DOHH2 (cell line): ENCODE data around the gene FANCC.

Experiments used
- H3F3A ChIP-seq: fragments of 200-600 bp; sonication (generic), shearing (Covaris generic); 2 replicates; pipeline ENCODE4 v1.6.0; 2016; ENCODE audit warnings: antibody characterized with exemption, mild to moderate bottlenecking; ENCODE audit not compliant: control insufficient read depth, insufficient read depth
- H3K27ac ChIP-seq: fragments of 200-600 bp; sonication (generic); 2 replicates; pipeline ENCODE4 v1.5.1; 2014; ENCODE audit warnings: low read depth, mild to moderate bottlenecking, low read length, moderate library complexity
- H3K27me3 ChIP-seq: fragments of 200-600 bp; sonication (generic); 2 replicates; pipeline ENCODE4 v1.6.1; 2014; ENCODE audit warnings: mild to moderate bottlenecking, low read length, mixed read lengths; ENCODE audit not compliant: control insufficient read depth
- H3K36me3 ChIP-seq: fragments of 200-600 bp; sonication (generic); 2 replicates; pipeline ENCODE4 v1.6.1; 2014; ENCODE audit warnings: mild to moderate bottlenecking, low read length, moderate library complexity, mixed read lengths; ENCODE audit not compliant: control insufficient read depth
- H3K4me1 ChIP-seq: fragments of 200-600 bp; sonication (generic); 2 replicates; pipeline ENCODE4 v1.6.1; 2014; ENCODE audit warnings: mild to moderate bottlenecking, low read length, mixed read lengths; ENCODE audit not compliant: control insufficient read depth
- H3K4me2 ChIP-seq: fragments of 200-600 bp; sonication (generic); 2 replicates; pipeline ENCODE4 v1.6.0; 2014; ENCODE audit warnings: mild to moderate bottlenecking, low read length, moderate library complexity
- H3K4me3 ChIP-seq: fragments of 200-600 bp; sonication (generic); 2 replicates; pipeline ENCODE4 v1.5.1; 2014; ENCODE audit warnings: mild to moderate bottlenecking, low read length, mixed read lengths
- H3K79me2 ChIP-seq: fragments of 200-600 bp; sonication (generic); 2 replicates; pipeline ENCODE4 v1.6.1; 2014; ENCODE audit warnings: mild to moderate bottlenecking, low read length, mixed read lengths; ENCODE audit not compliant: control insufficient read depth
- H3K9me2 ChIP-seq: fragments of 200-600 bp; sonication (generic); replicated peaks from 2 replicates; pipeline ENCODE4 v1.6.1; 2014; ENCODE audit warnings: mild to moderate bottlenecking, low read length, mixed read lengths; ENCODE audit not compliant: control insufficient read depth
- H3K9me3 ChIP-seq: fragments of 200-600 bp; sonication (generic); 2 replicates; pipeline ENCODE4 v1.6.1; 2014; ENCODE audit warnings: antibody characterized with exemption, low read length, mixed read lengths; ENCODE audit not compliant: control insufficient read depth, insufficient read depth
- H4K20me1 ChIP-seq: fragments of 200-600 bp; sonication (generic); 2 replicates; pipeline ENCODE4 v1.6.0; 2014; ENCODE audit warnings: low read depth, mild to moderate bottlenecking, antibody characterized with exemption, low read length, moderate library complexity; ENCODE audit not compliant: control insufficient read depth, insufficient read depth
- EZH2phosphoT487 ChIP-seq: fragments of 200-600 bp; sonication (generic); IDR thresholded peaks from 2 replicates; pipeline ENCODE4 v1.6.1; 2017; ENCODE audit warnings: borderline replicate concordance, mild to moderate bottlenecking, antibody characterized with exemption, low read length, moderate library complexity, mixed read lengths
- TF ChIP-seq, protein P1 (sequence below): fragments of 200-600 bp; sonication (generic); IDR thresholded peaks from one replicate; pipeline ENCODE4 v1.5.1; 2014; ENCODE audit warnings: antibody characterized with exemption, mild to moderate bottlenecking, low read depth, low read length; ENCODE audit not compliant: poor library complexity, severe bottlenecking

FANCC gene, protein sequence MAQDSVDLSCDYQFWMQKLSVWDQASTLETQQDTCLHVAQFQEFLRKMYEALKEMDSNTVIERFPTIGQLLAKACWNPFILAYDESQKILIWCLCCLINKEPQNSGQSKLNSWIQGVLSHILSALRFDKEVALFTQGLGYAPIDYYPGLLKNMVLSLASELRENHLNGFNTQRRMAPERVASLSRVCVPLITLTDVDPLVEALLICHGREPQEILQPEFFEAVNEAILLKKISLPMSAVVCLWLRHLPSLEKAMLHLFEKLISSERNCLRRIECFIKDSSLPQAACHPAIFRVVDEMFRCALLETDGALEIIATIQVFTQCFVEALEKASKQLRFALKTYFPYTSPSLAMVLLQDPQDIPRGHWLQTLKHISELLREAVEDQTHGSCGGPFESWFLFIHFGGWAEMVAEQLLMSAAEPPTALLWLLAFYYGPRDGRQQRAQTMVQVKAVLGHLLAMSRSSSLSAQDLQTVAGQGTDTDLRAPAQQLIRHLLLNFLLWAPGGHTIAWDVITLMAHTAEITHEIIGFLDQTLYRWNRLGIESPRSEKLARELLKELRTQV

DNA sequence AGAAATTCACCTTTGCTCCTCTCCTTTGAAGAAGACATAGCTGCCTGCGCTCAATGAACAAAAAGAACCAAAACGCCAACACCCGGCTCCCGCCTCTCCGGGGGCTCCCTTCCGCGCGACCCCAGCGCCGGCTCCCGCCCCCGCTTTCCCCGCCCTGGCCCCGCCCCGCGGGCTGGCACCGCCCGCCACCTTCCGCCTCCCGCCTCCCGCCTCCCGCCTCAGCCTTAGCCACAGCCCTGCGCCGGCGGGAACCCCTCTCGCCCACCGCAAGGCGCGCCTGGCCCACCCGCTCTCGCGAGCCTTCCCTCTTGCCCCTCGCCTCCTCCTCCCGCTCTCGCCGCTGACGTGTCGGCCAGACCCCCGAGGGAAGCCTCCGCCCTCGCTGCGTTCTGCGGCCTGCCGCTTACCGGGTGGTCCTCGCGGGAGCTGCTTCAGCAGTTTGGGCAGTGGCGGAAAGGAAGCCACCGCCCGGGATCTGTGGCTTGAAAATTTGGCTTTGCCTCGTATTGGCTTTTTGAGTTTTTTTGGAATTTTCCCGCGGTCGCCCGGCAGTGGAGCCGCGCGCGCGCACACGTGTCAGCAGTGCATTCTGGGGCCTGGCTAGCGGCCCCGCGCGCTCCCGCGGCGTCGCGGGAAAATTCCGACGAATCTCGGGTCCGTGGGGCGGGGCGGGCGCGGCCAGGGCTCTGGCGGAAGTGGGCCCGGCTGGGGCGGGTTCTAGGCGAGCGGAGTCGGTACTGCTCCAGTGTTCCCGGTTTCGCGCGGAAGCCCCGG lies at the start of gene FANCC:
Gene FANCC, minus strand, starts transcription at position 591 of the 774 bp plus-strand sequence. CDS start 68,418 bp downstream, outside the sequence.
- H3K36me3 ChIP-seq: peaks cover 3% of the 10 kb centered on the region; the same call in 1 of the 2 replicates
- H3K79me2 ChIP-seq: peaks cover 42% of the 10 kb centered on the region
- no peaks in the 10 kb centered on the region for H4K20me1 ChIP-seq
- no peaks in the 10 kb centered on the region for H3K9me3 ChIP-seq
- TF ChIP-seq, protein P1, sequence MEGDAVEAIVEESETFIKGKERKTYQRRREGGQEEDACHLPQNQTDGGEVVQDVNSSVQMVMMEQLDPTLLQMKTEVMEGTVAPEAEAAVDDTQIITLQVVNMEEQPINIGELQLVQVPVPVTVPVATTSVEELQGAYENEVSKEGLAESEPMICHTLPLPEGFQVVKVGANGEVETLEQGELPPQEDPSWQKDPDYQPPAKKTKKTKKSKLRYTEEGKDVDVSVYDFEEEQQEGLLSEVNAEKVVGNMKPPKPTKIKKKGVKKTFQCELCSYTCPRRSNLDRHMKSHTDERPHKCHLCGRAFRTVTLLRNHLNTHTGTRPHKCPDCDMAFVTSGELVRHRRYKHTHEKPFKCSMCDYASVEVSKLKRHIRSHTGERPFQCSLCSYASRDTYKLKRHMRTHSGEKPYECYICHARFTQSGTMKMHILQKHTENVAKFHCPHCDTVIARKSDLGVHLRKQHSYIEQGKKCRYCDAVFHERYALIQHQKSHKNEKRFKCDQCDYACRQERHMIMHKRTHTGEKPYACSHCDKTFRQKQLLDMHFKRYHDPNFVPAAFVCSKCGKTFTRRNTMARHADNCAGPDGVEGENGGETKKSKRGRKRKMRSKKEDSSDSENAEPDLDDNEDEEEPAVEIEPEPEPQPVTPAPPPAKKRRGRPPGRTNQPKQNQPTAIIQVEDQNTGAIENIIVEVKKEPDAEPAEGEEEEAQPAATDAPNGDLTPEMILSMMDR: no peak
- TF ChIP-seq EZH2phosphoT487: no peak
- peak within 1 kb of the TSS; percentile 93 for H3K4me3 ChIP-seq
- no peaks in the 10 kb centered on the region for H3K9me2 ChIP-seq
- no peaks in the 10 kb centered on the region for H3K27me3 ChIP-seq
- 0 out of 2 replicates have a peak, but pooled peaks cover 6% of the 10 kb centered on the region for H3F3A ChIP-seq
- H3K4me1 ChIP-seq: peaks cover 41% of the 10 kb centered on the region
- peak within 1 kb of the TSS; percentile 89 for H3K27ac ChIP-seq
- peak within 1 kb of the TSS; percentile 86 for H3K4me2 ChIP-seq

DNA sequence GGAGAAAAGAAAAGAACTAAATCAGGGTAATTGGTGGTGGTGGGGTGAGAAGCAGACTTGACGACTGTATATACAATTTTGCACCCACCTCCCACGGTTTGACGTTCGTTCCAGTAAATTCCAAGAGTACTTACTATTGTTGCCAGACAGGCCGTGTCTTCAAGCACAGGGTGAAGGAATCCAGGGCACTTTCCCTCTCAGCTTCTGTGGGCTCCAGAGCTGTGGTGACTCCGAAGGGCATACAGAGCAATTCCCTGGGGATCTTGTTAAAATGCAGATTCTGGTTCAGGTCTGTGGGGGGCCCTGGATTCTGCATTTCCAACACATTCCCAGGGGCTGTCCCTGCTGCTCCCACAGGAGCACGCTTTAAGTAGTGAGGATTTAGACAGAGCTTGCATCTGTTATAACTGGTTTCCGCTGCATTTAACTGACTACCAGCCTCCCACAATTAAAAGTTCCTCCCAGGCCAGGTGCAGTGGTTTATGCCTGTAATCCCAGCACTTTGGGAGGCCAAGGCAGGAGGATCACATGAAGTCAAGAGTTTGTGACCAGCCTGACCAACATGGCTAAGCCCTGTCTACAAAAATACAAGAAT lies 49.3 kb upstream of the FANCC start:
- Histone ChIP-seq H3F3A (no peaks in the 10 kb centered on the region), H3K9me2 (no peaks in the 10 kb centered on the region), H3K36me3 (no peaks in the 10 kb centered on the region), H3K4me2 (no peak overlapping the region), H3K4me3 (no peak overlapping the region), H3K4me1 (no peaks in the 10 kb centered on the region), H3K27me3 (peaks cover 9% of the 10 kb centered on the region; the same call in 1 of the 2 replicates), H4K20me1 (no peaks in the 10 kb centered on the region), H3K27ac (no peak overlapping the region), H3K79me2 (no peaks in the 10 kb centered on the region), H3K9me3 (no peaks in the 10 kb centered on the region)
- TF ChIP-seq EZH2phosphoT487: no peak
- TF ChIP-seq, protein P1: no peak

DNA sequence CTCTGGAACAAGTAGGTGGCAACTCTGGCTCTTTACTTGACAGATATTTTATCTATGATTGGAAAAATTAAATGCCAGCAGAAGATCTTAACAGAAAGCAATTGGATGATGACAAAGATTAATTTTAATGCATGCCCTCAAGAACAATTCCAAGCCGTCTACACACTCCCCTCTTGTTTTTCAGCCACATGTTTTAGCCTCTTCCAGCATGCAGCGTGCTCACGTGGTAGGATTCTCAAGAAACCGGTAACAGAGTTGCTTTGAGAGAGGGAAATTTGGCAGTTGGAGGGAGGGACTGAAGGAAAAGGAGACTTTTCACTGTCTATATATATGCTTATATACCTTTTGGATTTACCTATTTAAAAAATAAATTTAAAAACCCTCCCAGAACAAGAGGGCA lies 48.3 kb upstream of the FANCC start:
- no peaks in the 10 kb centered on the region for H3F3A ChIP-seq
- H3K27me3 ChIP-seq: peaks cover 11% of the 10 kb centered on the region; the same call in 1 of the 2 replicates
- H3K4me1 ChIP-seq: no peaks in the 10 kb centered on the region
- H3K79me2 ChIP-seq: no peaks in the 10 kb centered on the region
- H3K9me2 ChIP-seq: no peaks in the 10 kb centered on the region
- no peaks in the 10 kb centered on the region for H3K36me3 ChIP-seq
- no peak overlapping the region for H3K4me3 ChIP-seq
- no peaks in the 10 kb centered on the region for H3K9me3 ChIP-seq
- TF ChIP-seq, protein P1: no peak
- TF ChIP-seq EZH2phosphoT487: no peak
- no peak overlapping the region for H3K27ac ChIP-seq
- no peak overlapping the region for H3K4me2 ChIP-seq
- no peaks in the 10 kb centered on the region for H4K20me1 ChIP-seq
